Breast epithelium (tissue), 4 donors: ENCODE data around the gene PFN4. TPM values are rescaled to one million over a fixed set of nuclear protein-coding genes. Genes with fewer than 3 reads are reported as not detected.
"Not testable (repeated sequence)": the region's sequence is repeated elsewhere in the genome, so short reads cannot be mapped to it uniquely, and the experiment has no call there.

Source experiments
- DNase-seq, 2 donors: peaks; one replicate each; pipeline ENCODE4 v3.0.0-alpha.2; 2019; ENCODE audit warnings: low spot score in 2 of 2
- H3K27ac ChIP-seq, 2 donors: fragments of 200-600 bp; sonication (generic) in 1 of 2; one replicate each; pipeline ENCODE4 v1.5.1; 2016 to 2019; ENCODE audit warnings: mild to moderate bottlenecking in 1 of 2
- H3K27me3 ChIP-seq, 2 donors: fragments of 200-600 bp; sonication (generic) in 1 of 2; one replicate each; pipeline versions ENCODE4 v1.5.1 to v1.6.0; 2017 to 2019; ENCODE audit warnings: control low read depth in 1 of 2, mild to moderate bottlenecking in 1 of 2
- H3K36me3 ChIP-seq: fragments of 200-600 bp; one replicate; pipeline ENCODE4 v1.5.1; 2019
- H3K4me1 ChIP-seq, 2 donors: fragments of 200-600 bp; sonication (generic); one replicate each; pipeline ENCODE4 v1.5.1; 2016 to 2019; ENCODE audit warnings: control low read depth in 1 of 2
- H3K4me3 ChIP-seq, 3 donors: fragments of 200-600 bp; sonication (generic); 1 replicate in 2 of 3; 2 replicates in 1 of 3; pipeline ENCODE4 v1.5.1; 2016 to 2019; ENCODE audit warnings: mild to moderate bottlenecking in 3 of 3, moderate library complexity in 2 of 3
- H3K9me3 ChIP-seq, 2 donors: fragments of 200-600 bp; sonication (generic) in 1 of 2; one replicate each; pipeline ENCODE4 v1.5.1; 2016 to 2019; ENCODE audit warnings: control low read depth in 1 of 2
- CTCF ChIP-seq, 3 donors: fragments of 450-650 bp; IDR thresholded peaks; one replicate each; pipeline ENCODE4 v1.5.1; 2016 to 2017; ENCODE audit warnings: antibody characterized with exemption in 3 of 3, mild to moderate bottlenecking in 3 of 3, moderate library complexity in 3 of 3
- POLR2A ChIP-seq: fragments of 450-650 bp; IDR thresholded peaks from one replicate; pipeline ENCODE4 v1.6.1; 2016; ENCODE audit warnings: antibody characterized with exemption, mild to moderate bottlenecking, moderate library complexity
- POLR2AphosphoS5 ChIP-seq, 3 donors: sonication (generic); formaldehyde crosslinking; IDR thresholded peaks; one replicate each; pipeline ENCODE4 v1.6.1; 2017; ENCODE audit warnings: antibody characterized with exemption in 3 of 3
- intact Hi-C: fragments of 100-400 bp; cut with DNase I; formaldehyde crosslinking; loops from one replicate; pipeline ENCODE4 v1.15.1; 2023; ENCODE audit warnings: low total_unique reads
- total RNA-seq, 3 donors: library from RNA; depleted of rRNA; stranded (reverse); fragments of >200 nt; gene quantifications; one replicate each; pipeline ENCODE4 v1.1.0, GENCODE V29; 2016

PFN4 gene
- total RNA-seq, 3 donors from 2014 or later, result 0.44 to 0.96 TPM; not detected in 1

DNA sequence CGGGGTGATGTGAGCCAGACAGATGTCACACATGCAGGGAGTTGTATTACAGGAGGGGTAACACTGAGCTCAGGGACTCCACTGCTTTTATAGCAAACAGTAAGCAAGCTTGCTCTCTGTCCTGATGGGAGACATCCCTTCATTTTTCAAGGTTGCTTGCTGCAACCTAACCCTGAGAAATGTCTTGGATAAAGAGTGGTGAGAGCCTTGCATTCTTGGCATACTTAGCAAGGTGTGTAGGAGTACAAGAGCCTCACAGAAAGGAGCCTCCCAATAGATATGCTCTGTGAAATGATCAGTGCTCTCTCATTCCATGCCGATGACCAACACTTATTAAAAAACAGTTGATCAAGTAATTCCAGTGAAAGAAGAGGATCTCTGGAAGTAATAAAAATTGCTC is 8.1 kb downstream of the PFN4 start:
- no peak overlapping the region for H3K27ac ChIP-seq
- TF ChIP-seq POLR2AphosphoS5 (IDR thresholded peaks at IDR 0.05), result no peak
- TF ChIP-seq POLR2A, result no peak
- TF ChIP-seq CTCF (IDR thresholded peaks at IDR 0.05), result no peak
- intact Hi-C loops, result no loop called here
- no peaks in the 10 kb centered on the region for H3K4me1 ChIP-seq
- H3K36me3 ChIP-seq, result no peaks in the 10 kb centered on the region
- peaks cover 0 to 6% of the 10 kb centered on the region in 2 donors for H3K9me3 ChIP-seq
- H3K27me3 ChIP-seq, result no peaks in the 10 kb centered on the region
- H3K4me3 ChIP-seq, result no peak overlapping the region
- no peak for DNase-seq

DNA sequence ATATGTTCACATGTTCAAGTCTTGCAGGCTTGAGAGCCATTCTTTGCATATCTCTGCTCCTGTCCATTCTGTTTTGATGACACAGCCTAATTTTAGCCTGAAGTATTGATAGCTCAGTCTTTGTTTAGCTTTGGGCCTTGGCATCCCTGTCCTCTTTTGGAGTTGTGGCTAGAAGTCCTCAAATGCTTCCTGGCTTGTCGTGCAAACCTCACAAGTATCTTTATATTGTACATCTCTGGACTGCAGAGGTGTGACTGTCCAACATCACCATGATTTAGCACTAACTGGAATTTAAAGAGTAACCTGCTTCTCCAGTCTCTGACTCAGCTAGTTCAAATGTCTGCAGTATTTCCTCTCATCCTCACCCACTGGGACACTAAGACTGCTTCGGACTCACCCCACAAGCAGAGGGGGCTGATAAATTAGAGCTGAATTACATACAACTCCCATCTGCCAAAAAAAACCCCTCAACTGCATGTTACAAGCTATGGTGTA is 11.7 kb downstream of the PFN4 start:
- no peak for TF ChIP-seq CTCF (IDR thresholded peaks at IDR 0.05)
- no peak for TF ChIP-seq POLR2A
- no peak for TF ChIP-seq POLR2AphosphoS5 (IDR thresholded peaks at IDR 0.05)
- H3K9me3 ChIP-seq, result peaks cover 0 to 6% of the 10 kb centered on the region in 2 donors
- H3K36me3 ChIP-seq, result no peaks in the 10 kb centered on the region
- no peaks in the 10 kb centered on the region for H3K27me3 ChIP-seq
- DNase-seq, result no peak
- intact Hi-C loops, result no loop called here
- no peaks in the 10 kb centered on the region for H3K4me1 ChIP-seq
- H3K27ac ChIP-seq, result no peak overlapping the region
- H3K4me3 ChIP-seq, result no peak overlapping the region

- no peak for TF ChIP-seq POLR2A
- TF ChIP-seq CTCF (IDR thresholded peaks at IDR 0.05), result no peak
- no peak for TF ChIP-seq POLR2AphosphoS5 (IDR thresholded peaks at IDR 0.05)
- intact Hi-C loops, result no loop called here
- H3K9me3 ChIP-seq, result peaks cover 0 to 6% of the 10 kb centered on the region in 2 donors
- no peaks in the 10 kb centered on the region for H3K4me1 ChIP-seq
- DNase-seq, result no peak
- H3K4me3 ChIP-seq, result no peak overlapping the region
- no peak overlapping the region for H3K27ac ChIP-seq
- H3K36me3 ChIP-seq, result no peaks in the 10 kb centered on the region
- H3K27me3 ChIP-seq, result no peaks in the 10 kb centered on the region
These were observed 12.4 kb downstream of the PFN4 start for GRCh38 chr2:24110660-24111303.

DNA sequence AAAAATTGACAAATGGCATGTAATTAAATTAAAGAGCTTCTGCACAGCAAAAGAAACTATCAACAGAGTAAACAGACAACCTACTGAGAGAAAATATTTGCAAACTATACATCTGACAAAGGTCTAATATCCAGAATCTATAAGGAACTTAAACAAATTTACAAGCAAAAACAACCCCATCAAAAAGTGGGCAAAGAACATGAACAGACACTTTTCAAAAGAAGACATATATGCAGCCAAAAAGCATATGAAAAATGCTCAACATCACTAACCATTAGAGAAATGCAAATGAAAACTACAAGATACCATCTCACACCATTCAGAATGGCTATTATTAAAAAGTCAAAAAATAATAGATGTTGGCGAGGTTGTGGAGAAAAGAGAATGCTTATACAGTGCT is 13.7 kb downstream of the PFN4 start:
- H3K4me1 ChIP-seq, H3K4me3 ChIP-seq, H3K27me3 ChIP-seq, intact Hi-C loops, H3K27ac ChIP-seq, H3K36me3 ChIP-seq, DNase-seq, H3K9me3 ChIP-seq: not testable (repeated sequence)

DNA sequence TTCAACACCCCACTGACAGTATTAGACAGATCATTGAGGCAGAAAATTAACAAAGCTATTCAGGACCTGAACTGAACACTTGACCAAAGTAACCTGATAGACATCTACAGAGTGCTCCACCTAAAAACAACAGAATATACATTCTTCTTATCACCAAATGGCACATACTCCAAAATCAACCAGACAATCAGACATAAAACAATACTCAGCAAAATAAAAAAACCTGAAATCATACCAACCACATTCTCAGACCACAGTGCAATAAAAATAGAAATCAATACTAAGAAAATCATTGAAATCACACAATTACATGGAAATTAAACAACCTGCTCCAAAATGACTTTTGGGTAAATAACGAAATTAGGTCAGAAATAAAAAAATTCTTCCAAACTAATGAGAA is 15.8 kb downstream of the PFN4 start:
- Histone ChIP-seq H3K4me3 (no peak overlapping the region), H3K4me1 (no peaks in the 10 kb centered on the region), H3K36me3 (no peaks in the 10 kb centered on the region), H3K27ac (no peak overlapping the region), H3K9me3 (no peaks in the 10 kb centered on the region), H3K27me3 (no peaks in the 10 kb centered on the region)
- intact Hi-C loops, result no loop called here
- no peak for TF ChIP-seq POLR2AphosphoS5 (IDR thresholded peaks at IDR 0.05)
- TF ChIP-seq POLR2A, result no peak
- TF ChIP-seq CTCF (IDR thresholded peaks at IDR 0.05), result no peak
- no peak for DNase-seq
